Activated CD4-positive, alpha-beta memory T cell treated with anti-CD3 and anti-CD28 coated beads for 36 hours (primary cell): ENCODE results near the gene KBTBD4. TPM values are rescaled to one million over a fixed set of nuclear protein-coding genes. Genes with fewer than 3 reads are reported as not detected.

Experiments
- total RNA-seq, 2 experiments: library from RNA; stranded (reverse); gene quantifications; one replicate each; pipeline ENCODE4 v1.2.3, GENCODE V29; 2021

Gene KBTBD4
- total RNA-seq, 2 experiments from 2014 or later: 18.7 to 18.8 TPM

Other genes starting within 250 kb of the KBTBD4 start
- not detected for gene MYBPC3, start 226.3 kb downstream of the KBTBD4 start, total RNA-seq
- gene SPI1, start 200.4 kb downstream of the KBTBD4 start, total RNA-seq: not detected
- gene SLC39A13, start 170.4 kb downstream of the KBTBD4 start, total RNA-seq: 10 to 100 TPM; 17.7 to 18.0 TPM
- 100 to 1,000 TPM; 143 to 148 TPM for gene PSMC3, start 152.5 kb downstream of the KBTBD4 start, total RNA-seq
- under 1 TPM in 1 of 2 experiments, not detected in 1; 0.22 TPM for gene RAPSN, start 129.8 kb downstream of the KBTBD4 start, total RNA-seq
- gene CELF1, start 25.8 kb downstream of the KBTBD4 start, total RNA-seq: 100 to 1,000 TPM; 103 to 115 TPM
- 10 to 100 TPM; 45.7 to 47.9 TPM for gene PTPMT1, start 13.4 kb downstream of the KBTBD4 start, total RNA-seq
- 10 to 100 TPM; 94.0 to 94.4 TPM for gene NDUFS3, start 104 bp upstream of the KBTBD4 start, total RNA-seq
- not detected for gene FAM180B, start 7.7 kb upstream of the KBTBD4 start, total RNA-seq
- gene C1QTNF4, start 15.4 kb upstream of the KBTBD4 start, total RNA-seq: not detected
- 100 to 1,000 TPM; 110 to 117 TPM for gene MTCH2, start 63.6 kb upstream of the KBTBD4 start, total RNA-seq
- gene AGBL2, start 136.4 kb upstream of the KBTBD4 start, total RNA-seq: 1 to 10 TPM; 4.2 to 5.0 TPM
- gene FNBP4, start 188.4 kb upstream of the KBTBD4 start, total RNA-seq: 100 to 1,000 TPM in 1 of 2 experiments, 10 to 100 TPM in 1; 93.5 to 114 TPM